Adrenal gland (tissue), 5 donors: ENCODE data around the gene PLCB1.

Source experiments
- CTCF ChIP-seq, 6 experiments: fragments of 450-650 bp in 4 of 6; fragments of 200-600 bp in 2 of 6; sonication (generic) in 1 of 6; IDR thresholded peaks; 1 replicate in 5 of 6; 2 replicates in 1 of 6; pipeline versions ENCODE4 v1.5.1 to v1.8.0; 2016 to 2021; ENCODE audit warnings: antibody characterized with exemption in 6 of 6, mild to moderate bottlenecking in 2 of 6, moderate library complexity in 1 of 6
- POLR2A ChIP-seq, 2 donors: fragments of 450-650 bp; IDR thresholded peaks; one replicate each; pipeline ENCODE4 v1.6.1; 2017; ENCODE audit warnings: antibody characterized with exemption in 2 of 2, mild to moderate bottlenecking in 2 of 2, moderate library complexity in 1 of 2
- donor health status: DM: no; HTN: no; CAD: no.

DNA sequence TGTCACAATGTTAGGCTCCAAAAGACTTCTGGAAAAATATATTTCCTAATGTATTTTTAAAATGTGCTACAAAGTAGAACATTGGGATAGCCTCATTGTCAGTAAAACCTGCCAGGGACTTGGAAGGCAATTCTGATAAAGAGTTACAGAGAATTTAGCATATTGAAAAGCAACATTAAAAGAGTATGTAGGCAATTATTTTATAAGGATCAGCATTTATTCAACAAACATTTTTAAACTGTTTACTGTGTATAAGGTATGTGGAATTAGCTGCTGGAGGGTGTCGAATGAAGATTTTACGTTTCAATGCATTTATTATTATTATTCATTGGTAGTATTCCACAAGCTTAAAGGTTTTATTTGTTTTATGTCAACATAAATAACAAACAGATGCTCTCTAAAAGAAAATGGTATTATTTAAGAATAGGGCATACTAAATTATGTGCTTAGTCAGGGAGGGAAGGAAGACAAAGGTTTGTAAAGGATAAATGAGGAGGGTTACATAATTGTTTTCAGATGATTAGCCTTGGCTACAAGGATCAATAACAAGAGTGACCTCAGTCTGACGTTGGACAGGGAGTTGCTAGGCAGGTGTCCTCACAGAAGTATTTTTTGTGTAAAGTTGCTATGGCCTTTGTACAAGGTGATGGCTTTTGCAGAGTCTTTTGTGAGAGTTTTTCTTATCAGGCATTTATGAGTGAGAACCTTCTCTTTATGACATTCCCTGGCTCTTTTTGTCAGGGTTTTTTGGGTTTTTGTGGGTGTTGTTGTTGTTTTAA is 623.5 kb downstream of the PLCB1 start:
- TF ChIP-seq POLR2A (IDR thresholded peaks at IDR 0.05) (no peak), CTCF (IDR thresholded peaks at IDR 0.05) (no peak)
